GM19324 (cell line): Measurements from ENCODE around the gene MAP4K4.
"Not testable (repeated sequence)": the region's sequence is repeated elsewhere in the genome, so short reads cannot be mapped to it uniquely, and the experiment has no call there.

ENCODE experiments used
- ATAC-seq: cut with Tn5 transposase; IDR thresholded peaks from one replicate; pipeline ENCODE4 v1.9.1; 2021; ENCODE audit warnings: mild to moderate bottlenecking, moderate library complexity; ENCODE audit not compliant: unreplicated experiment, low FRiP score

Gene MAP4K4

DNA sequence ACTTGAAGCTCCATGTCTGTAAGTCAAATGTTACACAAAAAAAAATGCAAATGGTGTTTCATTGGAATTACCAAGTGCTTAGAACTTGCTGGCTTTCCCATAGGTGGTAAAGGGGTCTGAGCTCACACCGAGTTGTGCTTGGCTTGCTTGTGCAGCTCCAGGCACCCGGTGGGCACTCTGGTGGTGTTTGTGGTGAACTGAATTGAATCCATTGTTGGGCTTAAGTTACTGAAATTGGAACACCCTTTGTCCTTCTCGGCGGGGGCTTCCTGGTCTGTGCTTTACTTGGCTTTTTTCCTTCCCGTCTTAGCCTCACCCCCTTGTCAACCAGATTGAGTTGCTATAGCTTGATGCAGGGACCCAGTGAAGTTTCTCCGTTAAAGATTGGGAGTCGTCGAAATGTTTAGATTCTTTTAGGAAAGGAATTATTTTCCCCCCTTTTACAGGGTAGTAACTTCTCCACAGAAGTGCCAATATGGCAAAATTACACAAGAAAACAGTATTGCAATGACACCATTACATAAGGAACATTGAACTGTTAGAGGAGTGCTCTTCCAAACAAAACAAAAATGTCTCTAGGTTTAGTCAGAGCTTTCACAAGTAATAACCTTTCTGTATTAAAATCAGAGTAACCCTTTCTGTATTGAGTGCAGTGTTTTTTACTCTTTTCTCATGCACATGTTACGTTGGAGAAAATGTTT lies 196.3 kb downstream of the MAP4K4 start:
- no peak for ATAC-seq

- ATAC-seq, result no peak
Measured at GRCh38 chr2:101895039-101895438, 197.5 kb downstream of the MAP4K4 start.

DNA sequence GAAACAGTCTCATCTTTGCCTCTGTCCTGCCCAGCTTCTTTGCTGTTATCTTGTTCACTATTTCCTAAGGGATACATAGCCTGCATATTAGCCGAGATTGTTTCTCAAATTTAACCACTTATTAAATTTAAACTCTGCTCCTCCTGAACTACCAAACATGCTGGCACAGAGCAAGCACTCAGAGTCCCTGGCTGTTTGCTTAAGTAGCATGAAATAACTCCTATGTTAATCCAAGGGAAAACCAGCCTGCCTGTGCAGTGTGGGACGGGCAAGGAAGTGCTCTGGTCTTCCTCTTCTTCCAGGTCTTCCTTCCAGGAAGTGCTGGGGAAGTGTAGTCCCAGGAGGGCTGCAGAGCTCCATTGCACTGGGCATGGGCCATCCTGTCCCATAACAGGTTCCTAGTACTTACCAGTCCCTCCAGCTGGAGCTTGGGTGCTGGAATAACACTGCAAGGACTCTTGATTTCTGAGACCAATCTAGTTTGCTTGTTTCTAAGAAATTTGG lies 198.4 kb downstream of the MAP4K4 start:
- ATAC-seq, result no peak

- ATAC-seq, result no peak
Measured at GRCh38 chr2:101897301-101897700, 199.8 kb downstream of the MAP4K4 start.

GRCh38 chr2:101899265-101899664 lies 201.8 kb downstream of the MAP4K4 start:
- ATAC-seq, result no peak

DNA sequence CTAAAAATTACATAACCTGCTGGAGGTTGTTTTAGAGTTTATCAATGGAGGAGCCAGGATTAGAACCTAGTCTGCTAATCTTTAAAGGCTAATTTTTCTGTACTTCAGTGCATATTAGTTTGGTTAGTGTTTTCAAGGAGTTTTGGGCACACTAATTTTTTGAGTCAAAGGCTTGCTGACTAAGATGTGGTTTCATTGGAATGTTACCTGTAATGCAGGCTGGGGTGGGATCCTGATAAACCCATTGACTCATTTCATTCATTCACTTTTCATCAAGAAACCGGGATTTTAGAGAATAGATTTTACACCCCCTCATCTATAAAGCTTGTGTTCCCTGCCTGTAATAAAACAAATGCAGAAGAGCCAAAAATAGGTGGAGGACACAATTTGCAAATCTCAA lies 202.4 kb downstream of the MAP4K4 start:
- no peak for ATAC-seq

DNA sequence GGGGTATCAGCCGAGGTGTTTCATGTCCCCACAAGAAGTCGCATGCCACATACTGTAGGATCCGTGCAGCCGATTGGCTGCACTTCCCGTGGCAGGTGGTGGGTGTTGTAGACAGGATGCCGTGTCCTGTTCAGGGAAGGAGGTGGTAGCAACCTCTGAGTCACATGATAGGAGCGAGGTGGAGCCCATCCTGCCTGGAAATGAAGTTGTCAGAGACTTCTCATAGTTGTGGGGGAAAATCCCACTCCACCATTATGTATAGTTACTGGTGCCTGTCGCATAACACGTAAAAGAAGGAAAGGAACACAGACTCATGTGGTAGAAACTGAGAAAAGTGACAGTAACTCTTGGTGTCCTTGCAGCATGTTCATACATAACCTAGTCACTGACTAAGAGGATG lies 202.9 kb downstream of the MAP4K4 start:
- no peak for ATAC-seq

DNA sequence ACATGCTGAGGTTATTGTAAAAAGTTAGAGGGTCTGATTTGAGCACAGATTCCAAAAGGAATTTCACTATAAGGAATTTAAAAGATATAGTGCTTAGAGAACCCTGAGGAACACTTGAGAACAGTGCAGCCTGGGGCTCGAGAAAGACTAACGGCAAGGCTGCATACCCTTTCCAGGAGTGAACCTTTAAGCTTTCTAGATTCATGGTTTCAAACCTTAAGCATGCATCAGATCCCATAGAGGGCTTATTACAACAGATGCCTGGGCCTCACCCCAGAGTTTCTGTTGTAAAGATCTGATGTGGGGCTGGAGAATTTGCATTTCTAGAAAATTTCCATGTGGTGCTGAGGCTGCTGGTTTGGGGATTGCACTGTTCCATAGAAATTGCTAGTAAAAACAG lies 203.7 kb downstream of the MAP4K4 start:
- no peak for ATAC-seq

DNA sequence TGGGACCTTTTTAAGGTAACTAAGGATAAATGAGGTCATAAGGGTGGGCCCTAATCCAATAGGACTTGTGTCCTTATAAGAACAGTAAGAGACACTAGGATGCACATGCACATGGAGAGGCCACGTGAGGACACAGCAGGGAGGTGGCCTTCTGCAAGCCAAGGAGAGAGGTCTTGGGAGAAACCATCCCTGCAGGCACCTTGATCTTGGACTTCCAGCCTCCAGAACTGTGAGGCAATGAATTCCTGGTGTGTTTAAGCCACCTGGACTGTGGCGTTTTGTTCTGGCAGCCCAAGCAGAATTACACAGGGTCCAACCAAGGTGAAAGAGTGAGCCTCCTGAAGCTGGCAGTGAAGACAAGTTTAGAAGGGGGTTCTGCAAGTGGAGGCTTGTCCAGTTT lies 204.7 kb downstream of the MAP4K4 start:
- no peak for ATAC-seq

- ATAC-seq, result no peak
Measured at GRCh38 chr2:101904916-101905315, 207.4 kb downstream of the MAP4K4 start.

DNA sequence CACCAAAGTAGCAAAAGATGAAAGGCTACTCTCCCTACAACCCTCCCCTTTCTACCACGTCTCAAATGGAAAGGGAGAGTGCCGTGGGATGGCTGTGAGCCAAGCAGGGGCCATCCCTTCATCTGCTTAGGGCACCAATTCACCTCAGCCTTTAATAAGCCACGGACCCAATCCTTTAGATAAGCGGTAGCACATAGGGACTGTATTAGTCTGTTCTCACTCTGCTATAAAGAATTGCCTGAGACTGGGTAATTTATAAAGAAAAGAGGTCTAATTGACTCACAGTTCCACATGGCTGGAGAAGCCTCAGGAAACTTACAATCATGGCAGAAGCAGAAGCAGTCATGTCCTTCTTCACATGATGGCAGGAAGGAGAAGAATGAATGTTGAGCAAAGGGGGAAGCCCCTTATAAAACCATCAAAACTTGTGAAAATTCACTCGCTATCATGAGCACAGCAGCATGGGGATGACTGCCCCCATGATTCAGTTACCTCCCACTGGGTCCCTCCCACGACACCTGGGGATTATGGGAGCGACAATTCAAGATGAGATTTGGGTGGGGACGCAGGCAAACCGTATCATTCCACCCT lies 208.3 kb downstream of the MAP4K4 start:
- ATAC-seq, result no peak

GRCh38 chr2:101909760-101910159 lies 212.3 kb downstream of the MAP4K4 start:
- ATAC-seq, result no peak

GRCh38 chr2:101912545-101912944 lies 215.0 kb downstream of the MAP4K4 start:
- peak; percentile 78 for ATAC-seq

- ATAC-seq, result no peak
Measured at GRCh38 chr2:101921319-101921952, 223.9 kb downstream of the MAP4K4 start.

DNA sequence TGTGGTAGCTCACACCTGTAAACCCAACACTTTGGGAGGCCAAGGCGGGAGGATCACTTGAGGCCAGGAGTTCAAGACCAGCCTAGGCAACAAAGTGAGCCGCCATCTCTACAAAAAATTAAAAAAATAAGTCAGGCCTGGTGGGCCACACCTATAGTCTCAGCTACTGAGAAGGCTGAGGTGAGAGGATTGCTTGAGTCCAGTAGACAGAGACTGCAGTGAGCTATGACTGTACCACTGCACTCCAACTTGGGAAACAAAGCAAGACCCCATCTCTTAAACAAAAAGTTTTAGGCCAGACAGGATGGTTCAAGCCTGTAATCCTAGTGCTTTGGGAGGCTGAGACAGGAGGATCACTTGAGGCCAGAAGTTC lies 224.4 kb downstream of the MAP4K4 start:
- no peak for ATAC-seq

GRCh38 chr2:101924311-101924710 lies 226.8 kb downstream of the MAP4K4 start:
- ATAC-seq, result not testable (repeated sequence)

GRCh38 chr2:101930019-101930418 lies 232.5 kb downstream of the MAP4K4 start:
- no peak for ATAC-seq

GRCh38 chr2:101930847-101931246 lies 233.3 kb downstream of the MAP4K4 start:
- ATAC-seq, result no peak

DNA sequence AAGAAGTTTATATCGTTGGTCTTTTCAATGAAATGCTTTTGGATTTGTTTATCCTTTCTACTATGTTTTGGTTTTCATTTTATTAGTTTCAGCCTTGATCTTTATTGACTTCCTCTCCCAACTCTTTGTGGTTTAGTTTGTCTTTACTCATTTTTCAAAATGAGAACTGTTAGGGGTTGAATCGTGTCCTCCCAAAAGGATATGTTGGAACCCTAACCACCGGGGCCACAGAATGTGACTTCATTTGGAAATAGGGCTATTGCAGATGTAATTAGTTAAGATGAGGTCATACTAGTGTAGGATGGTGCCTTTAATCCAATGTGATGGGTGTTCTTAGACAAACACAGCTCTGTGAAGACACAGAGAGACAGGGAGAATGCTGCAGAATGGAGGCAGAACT lies 233.9 kb downstream of the MAP4K4 start:
- ATAC-seq, result no peak

DNA sequence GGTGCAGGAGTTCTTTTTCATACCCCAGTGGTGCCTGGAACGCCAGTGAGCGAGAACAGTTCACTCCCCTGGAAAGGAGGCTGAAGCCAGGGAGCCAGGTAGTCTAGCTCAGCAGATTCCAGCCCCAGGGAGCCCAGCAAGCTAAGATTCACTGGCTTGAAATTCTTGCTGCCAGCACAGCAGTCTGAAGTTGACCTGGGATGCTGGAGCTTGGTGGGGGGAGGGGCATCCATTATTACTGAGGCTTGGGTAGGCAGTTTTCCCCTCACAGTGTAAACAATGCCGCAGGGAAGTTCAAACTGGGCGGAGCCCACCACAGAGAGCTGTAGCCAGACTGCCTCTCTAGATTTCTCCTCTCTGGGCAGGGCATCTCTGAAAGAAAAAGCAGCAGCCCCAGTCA lies 238.3 kb downstream of the MAP4K4 start:
- ATAC-seq, result not testable (repeated sequence)

- no peak for ATAC-seq
Measured at GRCh38 chr2:101942851-101943250, 245.3 kb downstream of the MAP4K4 start.
